Naive thymus-derived CD8-positive, alpha-beta T cell (primary cell): ENCODE data around the gene LY6G6D. TPM values are rescaled to one million over a fixed set of nuclear protein-coding genes. Genes with fewer than 3 reads are reported as not detected.
"Not testable (repeated sequence)": the region's sequence is repeated elsewhere in the genome, so short reads cannot be mapped to it uniquely, and the experiment has no call there.

Experiments
- ATAC-seq, 2 donors: fragments of 150-1000 bp; cut with Tn5 transposase in 1 of 2; sonication (Bioruptor Pico), chemical (Tn5 transposase) in 1 of 2; 1 replicate in 1 of 2; 2 replicates in 1 of 2; pipeline ENCODE4 v1.10.0; 2021; ENCODE audit warnings: mild to moderate bottlenecking in 2 of 2, moderate library complexity in 2 of 2
- POLR2A ChIA-PET: fragments of 350-600 bp; sonication (Branson Sonifier 250); formaldehyde crosslinking; loops from one replicate; lab custom pipeline; 2021; ENCODE audit warnings: antibody characterized with exemption; lab: Charles Lee
- DNase-seq, 10 donors: peaks; one replicate each; pipeline versions ENCODE4 v3.0.0 to v3.0.0-alpha.2; 2020 to 2022
- H3K27ac Mint-ChIP-seq, 10 donors: one replicate each; pipeline ENCODE4 v1.8.0; 2020 to 2022; ENCODE audit warnings: mild to moderate bottlenecking in 10 of 10, mixed read lengths in 10 of 10, moderate library complexity in 4 of 10, inconsistent platforms in 1 of 10
- H3K27me3 Mint-ChIP-seq, 5 donors: one replicate each; pipeline ENCODE4 v1.8.0; 2021 to 2022; ENCODE audit warnings: mixed read lengths in 5 of 5
- H3K36me3 Mint-ChIP-seq, 3 donors: one replicate each; pipeline ENCODE4 v1.8.0; 2020 to 2022; ENCODE audit warnings: mixed read lengths in 3 of 3, mild to moderate bottlenecking in 2 of 3, inconsistent platforms in 1 of 3
- H3K4me1 Mint-ChIP-seq, 4 donors: one replicate each; pipeline ENCODE4 v1.8.0; 2021 to 2022; ENCODE audit warnings: mixed read lengths in 4 of 4
- H3K4me3 Mint-ChIP-seq, 10 donors: one replicate each; pipeline ENCODE4 v1.8.0; 2020 to 2022; ENCODE audit warnings: mild to moderate bottlenecking in 10 of 10, mixed read lengths in 10 of 10, moderate library complexity in 6 of 10, inconsistent platforms in 1 of 10
- H3K9me3 Mint-ChIP-seq, 9 donors: one replicate each; pipeline ENCODE4 v1.8.0; 2020 to 2022; ENCODE audit warnings: mixed read lengths in 9 of 9, mild to moderate bottlenecking in 3 of 9, inconsistent platforms in 1 of 9, moderate library complexity in 1 of 9
- polyA plus RNA-seq, 3 donors: library from polyadenylated mRNA; unstranded; fragments of 300-500 nt; fragmentation: Illumina TruSeq; gene quantifications; one replicate each; pipeline ENCODE4 v1.2.3, GENCODE V29; 2021
- total RNA-seq, 8 experiments: library from RNA in 2 of 8; stranded (reverse) in 2 of 8; gene quantifications; one replicate each; pipeline ENCODE4 v1.2.3 and lab custom pipeline; 2021 to 2026

Gene LY6G6D
- total and polyA plus RNA-seq, 5 experiments from 2014 or later: not detected

- ATAC-seq: no peak
- no peaks in the 10 kb centered on the region for H3K27me3 Mint-ChIP-seq
- no peak overlapping the region for H3K4me3 Mint-ChIP-seq
- DNase-seq: no peak
- H3K9me3 Mint-ChIP-seq: no peaks in the 10 kb centered on the region
- peaks cover 20 to 44% (median 31%) of the 10 kb centered on the region in 4 donors for H3K4me1 Mint-ChIP-seq
- peak overlapping the region in 9 of 10 donors; percentile 7 to 59 (median 40) for H3K27ac Mint-ChIP-seq
- peaks cover 0 to 78% (median 3%) of the 10 kb centered on the region in 3 donors for H3K36me3 Mint-ChIP-seq
- POLR2A ChIA-PET: interaction anchor here (0.7 kb wide), 1 partner anchor 164 kb away, joined by 3 read pairs; no protein-coding TSS in a partner anchor
These were observed 17.6 kb upstream of the LY6G6D start for GRCh38 chr6:31697555-31697954.

GRCh38 chr6:31700740-31701401 lies 14.3 kb upstream of the LY6G6D start:
- POLR2A ChIA-PET: interaction anchor here (0.8 kb wide), 1 partner anchor 9 kb away, joined by 3 read pairs; no protein-coding TSS in a partner anchor
- DNase-seq: no peak
- H3K4me3 Mint-ChIP-seq: peak overlapping the region; percentile 28 to 100 (median 97)
- peak overlapping the region in 7 of 10 donors; percentile 10 to 99 (median 70) for H3K27ac Mint-ChIP-seq
- no peaks in the 10 kb centered on the region for H3K27me3 Mint-ChIP-seq
- H3K36me3 Mint-ChIP-seq: peaks cover 0 to 48% (median 3%) of the 10 kb centered on the region in 3 donors
- H3K4me1 Mint-ChIP-seq: peaks cover 24 to 50% (median 40%) of the 10 kb centered on the region in 4 donors
- ATAC-seq: no peak
- H3K9me3 Mint-ChIP-seq: no peaks in the 10 kb centered on the region

GRCh38 chr6:31701666-31702404 lies 13.3 kb upstream of the LY6G6D start:
- no peaks in the 10 kb centered on the region for H3K9me3 Mint-ChIP-seq
- no peak for DNase-seq
- no peaks in the 10 kb centered on the region for H3K27me3 Mint-ChIP-seq
- peaks cover 24 to 50% (median 40%) of the 10 kb centered on the region in 4 donors for H3K4me1 Mint-ChIP-seq
- no peak for ATAC-seq
- H3K4me3 Mint-ChIP-seq: peak overlapping the region; percentile 95 to 100 (median 98)
- H3K36me3 Mint-ChIP-seq: peaks cover 0 to 38% (median 3%) of the 10 kb centered on the region in 3 donors
- POLR2A ChIA-PET: interaction anchor here (1.2 to 2.4 kb wide), 8 partner anchors 28 to 270 kb away, joined by 3 to 22 read pairs (median 10); partner anchors contain the start of genes BAG6, CSNK2B, DDAH2 and DXO
- peak overlapping the region; percentile 91 to 99 (median 96) for H3K27ac Mint-ChIP-seq

- peak overlapping the region; percentile 91 to 99 (median 96) for H3K27ac Mint-ChIP-seq
- POLR2A ChIA-PET: interaction anchor here (0.6 to 2.4 kb wide), 17 partner anchors 12 to 426 kb away, joined by 3 to 22 read pairs (median 7); partner anchors contain the start of genes ATF6B, BAG6, CSNK2B and DDAH2
- peak overlapping the region; percentile 95 to 100 (median 98) for H3K4me3 Mint-ChIP-seq
- no peaks in the 10 kb centered on the region for H3K9me3 Mint-ChIP-seq
- DNase-seq (no peak), ATAC-seq (peak; percentile 1 to 4)
- peaks cover 0 to 32% (median 3%) of the 10 kb centered on the region in 3 donors for H3K36me3 Mint-ChIP-seq
- peaks cover 21 to 48% (median 38%) of the 10 kb centered on the region in 4 donors for H3K4me1 Mint-ChIP-seq
- H3K27me3 Mint-ChIP-seq: no peaks in the 10 kb centered on the region
These were observed 12.7 kb upstream of the LY6G6D start for GRCh38 chr6:31702405-31702818.

GRCh38 chr6:31702819-31703716 lies 12.1 kb upstream of the LY6G6D start, which contains the start of gene ABHD16A:
Gene ABHD16A, minus strand, starts transcription at chr6:31703324. Its CDS starts 43 bp downstream, at chr6:31703281.
- H3K27me3 Mint-ChIP-seq: no peaks in the 10 kb centered on the region
- peak; percentile 93 to 94 for ATAC-seq
- H3K36me3 Mint-ChIP-seq: peaks cover 0 to 26% (median 3%) of the 10 kb centered on the region in 3 donors
- POLR2A ChIA-PET: interaction anchor here (0.5 to 2.4 kb wide), 36 partner anchors 9 to 1269 kb away, joined by 3 to 22 read pairs (median 4); partner anchors contain the start of genes ATF6B, BAG6, C6orf47 and CSNK2B
- H3K4me3 Mint-ChIP-seq: peak within 1 kb of the TSS; percentile 95 to 100 (median 98)
- peaks cover 16 to 42% (median 32%) of the 10 kb centered on the region in 4 donors for H3K4me1 Mint-ChIP-seq
- peak within 1 kb of the TSS; percentile 91 to 99 (median 96) for H3K27ac Mint-ChIP-seq
- peak; percentile 93 to 99 (median 96) for DNase-seq
- no peaks in the 10 kb centered on the region for H3K9me3 Mint-ChIP-seq

GRCh38 chr6:31705931-31706330 lies 9.2 kb upstream of the LY6G6D start:
- ATAC-seq: no peak
- POLR2A ChIA-PET: no interaction called here
- no peak for DNase-seq
- H3K27ac Mint-ChIP-seq: no peak overlapping the region
- no peaks in the 10 kb centered on the region for H3K27me3 Mint-ChIP-seq
- peaks cover 16 to 32% (median 31%) of the 10 kb centered on the region in 4 donors for H3K4me1 Mint-ChIP-seq
- H3K9me3 Mint-ChIP-seq: no peaks in the 10 kb centered on the region
- peaks cover 0 to 3% (median 0%) of the 10 kb centered on the region in 3 donors for H3K36me3 Mint-ChIP-seq
- H3K4me3 Mint-ChIP-seq: no peak overlapping the region

- no peaks in the 10 kb centered on the region for H3K9me3 Mint-ChIP-seq
- no peak within 1 kb of the TSS for H3K4me3 Mint-ChIP-seq
- ATAC-seq (no peak), DNase-seq (no peak)
- H3K4me1 Mint-ChIP-seq: peaks cover 15 to 31% (median 29%) of the 10 kb centered on the region in 4 donors
- peak within 1 kb of the TSS in 3 of 10 donors; percentile 40 to 65 (median 63) for H3K27ac Mint-ChIP-seq
- H3K36me3 Mint-ChIP-seq: no peaks in the 10 kb centered on the region
- H3K27me3 Mint-ChIP-seq: no peaks in the 10 kb centered on the region
- POLR2A ChIA-PET: no interaction called here
These were observed 8.5 kb upstream of the LY6G6D start, which contains the start of gene LY6G6F for GRCh38 chr6:31706599-31706998. Gene LY6G6F, plus strand, starts transcription at chr6:31706866. Its CDS starts 41 bp downstream, at chr6:31706907.

- Mint-ChIP-seq H3K27ac (no peak overlapping the region), H3K27me3 (no peaks in the 10 kb centered on the region), H3K4me3 (no peak overlapping the region), H3K9me3 (no peaks in the 10 kb centered on the region), H3K36me3 (no peaks in the 10 kb centered on the region), H3K4me1 (peaks cover 15 to 25% (median 21%) of the 10 kb centered on the region in 4 donors)
- DNase-seq (no peak), ATAC-seq (no peak)
- POLR2A ChIA-PET: no interaction called here
These were observed 7.4 kb upstream of the LY6G6D start for GRCh38 chr6:31707701-31708100.

GRCh38 chr6:31708224-31708623 lies 6.9 kb upstream of the LY6G6D start:
- DNase-seq (no peak), ATAC-seq (no peak)
- no peaks in the 10 kb centered on the region for H3K27me3 Mint-ChIP-seq
- POLR2A ChIA-PET: no interaction called here
- H3K9me3 Mint-ChIP-seq: no peaks in the 10 kb centered on the region
- no peaks in the 10 kb centered on the region for H3K36me3 Mint-ChIP-seq
- peaks cover 14 to 25% (median 21%) of the 10 kb centered on the region in 4 donors for H3K4me1 Mint-ChIP-seq
- no peak overlapping the region for H3K4me3 Mint-ChIP-seq
- H3K27ac Mint-ChIP-seq: no peak overlapping the region

GRCh38 chr6:31709157-31709556 lies 6.0 kb upstream of the LY6G6D start:
- DNase-seq, POLR2A ChIA-PET, H3K9me3 Mint-ChIP-seq, H3K4me3 Mint-ChIP-seq, H3K36me3 Mint-ChIP-seq, ATAC-seq, H3K27ac Mint-ChIP-seq, H3K27me3 Mint-ChIP-seq: not testable (repeated sequence)
- peaks cover 15 to 25% (median 21%) of the 10 kb centered on the region in 4 donors for H3K4me1 Mint-ChIP-seq

- Mint-ChIP-seq H3K4me3 (no peak overlapping the region), H3K4me1 (peaks cover 18 to 28% (median 25%) of the 10 kb centered on the region in 4 donors), H3K27me3 (no peaks in the 10 kb centered on the region), H3K36me3 (no peaks in the 10 kb centered on the region), H3K27ac (peak overlapping the region in 4 of 10 donors; percentile 7 to 86 (median 47)), H3K9me3 (no peaks in the 10 kb centered on the region)
- POLR2A ChIA-PET: interaction anchor here (0.6 to 0.7 kb wide), 2 partner anchors 14 to 58 kb away, joined by 3 to 7 read pairs; partner anchors contain the start of gene BAG6
- DNase-seq (no peak), ATAC-seq (no peak)
These were observed 4.5 kb upstream of the LY6G6D start for GRCh38 chr6:31710523-31711219.
